GM20431 (cell line): ENCODE measurements around the gene SOCS3.
"Not testable (repeated sequence)": the region's sequence is repeated elsewhere in the genome, so short reads cannot be mapped to it uniquely, and the experiment has no call there.

Experiments
- in situ Hi-C: fragments of 300-500 bp; cut with MseI, MboI; formaldehyde crosslinking; loops from one replicate; pipeline ENCODE4 v1.15.0; 2020; ENCODE audit warnings: low sequenced_read_pairs; ENCODE audit not compliant: unreplicated experiment

SOCS3 gene

GRCh38 chr17:78335209-78335608 is 24.7 kb downstream of the SOCS3 start:
- in situ Hi-C loops: no loop called here

- in situ Hi-C loops: no loop called here
These were observed 26.9 kb downstream of the SOCS3 start for GRCh38 chr17:78332991-78333390.

GRCh38 chr17:78331355-78331754 is 28.5 kb downstream of the SOCS3 start:
- in situ Hi-C loops: not testable (repeated sequence)

- in situ Hi-C loops: no loop called here
These were observed 29.2 kb downstream of the SOCS3 start for GRCh38 chr17:78330570-78331224.

- in situ Hi-C loops: no loop called here
These were observed 30.4 kb downstream of the SOCS3 start for GRCh38 chr17:78329263-78330059.

- in situ Hi-C loops: no loop called here
These were observed 32.0 kb downstream of the SOCS3 start for GRCh38 chr17:78327880-78328279.

- in situ Hi-C loops: no loop called here
These were observed 34.7 kb downstream of the SOCS3 start for GRCh38 chr17:78325076-78325687.

- in situ Hi-C loops: no loop called here
These were observed 35.3 kb downstream of the SOCS3 start for GRCh38 chr17:78324391-78325075.

- in situ Hi-C loops: no loop called here
These were observed 36.0 kb downstream of the SOCS3 start for GRCh38 chr17:78323826-78324390.

GRCh38 chr17:78322858-78323455 is 36.9 kb downstream of the SOCS3 start:
- in situ Hi-C loops: no loop called here

GRCh38 chr17:78322327-78322857 is 37.5 kb downstream of the SOCS3 start:
- in situ Hi-C loops: no loop called here

GRCh38 chr17:78318843-78319242 is 41.0 kb downstream of the SOCS3 start:
- in situ Hi-C loops: no loop called here

GRCh38 chr17:78318407-78318806 is 41.5 kb downstream of the SOCS3 start:
- in situ Hi-C loops: no loop called here

- in situ Hi-C loops: no loop called here
These were observed 42.0 kb downstream of the SOCS3 start for GRCh38 chr17:78317794-78318400.

GRCh38 chr17:78316867-78317789 is 42.7 kb downstream of the SOCS3 start:
- in situ Hi-C loops: no loop called here

GRCh38 chr17:78316115-78316866 is 43.6 kb downstream of the SOCS3 start:
- in situ Hi-C loops: no loop called here

- in situ Hi-C loops: no loop called here
These were observed 44.3 kb downstream of the SOCS3 start for GRCh38 chr17:78315355-78316114.
